ENCODE results near the gene DNAJC15. TPM values are rescaled to one million over a fixed set of nuclear protein-coding genes. Genes with fewer than 3 reads are reported as not detected.
"Not testable (repeated sequence)": the region's sequence is repeated elsewhere in the genome, so short reads cannot be mapped to it uniquely, and the experiment has no call there.

The DNAJC15 gene
- total and polyA plus RNA-seq, 11 donors, result 12.8 to 39.2 (median 25.9) TPM

- 81 to 87% (median 84%) methylated on average over 5 of the region's 5 CpGs for WGBS, 4 donors
- Histone ChIP-seq H3K4me3 (no peak overlapping the region), H3K9me3 (no peaks in the 10 kb centered on the region), H3K27me3 (no peaks in the 10 kb centered on the region), H3K36me3 (no peaks in the 10 kb centered on the region), H3K4me1 (peaks cover 0 to 67% (median 22%) of the 10 kb centered on the region in 12 donors), H3K27ac (peak overlapping the region in 6 of 12 donors; percentile 11 to 72 (median 56))
- intact Hi-C loops (cut with DNase I), result no loop called here
- no peak for TF ChIP-seq POLR2A (IDR thresholded peaks at IDR 0.05)
- TF ChIP-seq, protein P1, sequence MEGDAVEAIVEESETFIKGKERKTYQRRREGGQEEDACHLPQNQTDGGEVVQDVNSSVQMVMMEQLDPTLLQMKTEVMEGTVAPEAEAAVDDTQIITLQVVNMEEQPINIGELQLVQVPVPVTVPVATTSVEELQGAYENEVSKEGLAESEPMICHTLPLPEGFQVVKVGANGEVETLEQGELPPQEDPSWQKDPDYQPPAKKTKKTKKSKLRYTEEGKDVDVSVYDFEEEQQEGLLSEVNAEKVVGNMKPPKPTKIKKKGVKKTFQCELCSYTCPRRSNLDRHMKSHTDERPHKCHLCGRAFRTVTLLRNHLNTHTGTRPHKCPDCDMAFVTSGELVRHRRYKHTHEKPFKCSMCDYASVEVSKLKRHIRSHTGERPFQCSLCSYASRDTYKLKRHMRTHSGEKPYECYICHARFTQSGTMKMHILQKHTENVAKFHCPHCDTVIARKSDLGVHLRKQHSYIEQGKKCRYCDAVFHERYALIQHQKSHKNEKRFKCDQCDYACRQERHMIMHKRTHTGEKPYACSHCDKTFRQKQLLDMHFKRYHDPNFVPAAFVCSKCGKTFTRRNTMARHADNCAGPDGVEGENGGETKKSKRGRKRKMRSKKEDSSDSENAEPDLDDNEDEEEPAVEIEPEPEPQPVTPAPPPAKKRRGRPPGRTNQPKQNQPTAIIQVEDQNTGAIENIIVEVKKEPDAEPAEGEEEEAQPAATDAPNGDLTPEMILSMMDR (IDR thresholded peaks at IDR 0.05), result no peak
- DNase-seq (no peak), ATAC-seq (no peak)
These were observed 21.4 kb downstream of the DNAJC15 start for GRCh38 chr13:43044720-43045301.

DNA sequence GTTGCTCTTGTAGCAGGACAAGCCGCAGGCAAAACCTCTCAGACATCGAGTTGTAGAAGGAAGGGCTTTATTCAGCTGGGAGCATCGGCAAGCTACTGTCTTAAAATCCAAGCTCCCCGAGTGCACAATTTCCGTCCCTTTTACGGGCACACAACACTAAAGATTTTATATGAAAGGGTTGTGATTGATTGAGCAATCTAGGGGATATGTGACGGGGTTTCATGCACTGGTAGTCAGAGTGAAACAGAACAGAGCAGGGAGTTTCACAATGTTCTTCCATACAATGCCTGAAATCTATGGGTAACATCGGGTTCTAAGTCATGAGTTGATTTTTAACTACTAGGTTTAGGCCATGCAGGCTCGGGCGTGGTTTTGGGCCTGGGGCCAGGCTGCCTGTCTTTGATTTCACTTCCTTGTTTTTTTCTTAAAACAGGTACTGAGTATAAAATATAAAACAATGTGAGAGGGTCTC is 22.0 kb downstream of the DNAJC15 start:
- H3K9me3 ChIP-seq; H3K27me3 ChIP-seq; intact Hi-C loops (cut with DNase I); H3K36me3 ChIP-seq; ATAC-seq; H3K4me3 ChIP-seq: not testable (repeated sequence)
- WGBS, 4 donors, result 77 to 90% (median 81%) methylated on average over 10 of the region's 10 CpGs
- Histone ChIP-seq H3K4me1 (peaks cover 0 to 72% (median 22%) of the 10 kb centered on the region in 12 donors), H3K27ac (peak overlapping the region in 6 of 12 donors; percentile 11 to 72 (median 56))
- peak in 1 of 5 donors; percentile 42 for DNase-seq

DNA sequence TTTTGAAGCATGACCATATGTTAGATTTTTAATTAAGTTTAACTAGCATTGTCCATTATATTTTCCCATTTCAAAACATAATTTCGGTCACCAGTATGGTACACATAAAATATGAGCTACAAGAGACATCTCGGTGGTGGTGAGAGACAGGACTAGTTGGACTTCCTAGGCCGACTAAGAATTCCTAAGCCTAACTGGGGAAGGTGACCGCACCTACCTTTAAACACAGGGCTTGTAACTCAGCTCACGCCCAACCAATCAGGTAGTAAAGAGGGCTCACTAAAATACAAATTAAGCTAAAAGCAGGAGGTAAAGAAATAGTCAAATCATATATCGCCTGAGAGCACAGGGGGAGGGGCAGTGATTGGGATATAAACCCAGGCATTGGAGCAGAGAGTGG is 22.9 kb downstream of the DNAJC15 start:
- intact Hi-C loops (cut with DNase I), result no loop called here
- WGBS, 4 donors, result 95 to 98% (median 97%) methylated on average over 6 of the region's 6 CpGs
- no peak for ATAC-seq
- no peak overlapping the region for H3K4me3 ChIP-seq
- no peak for DNase-seq
- H3K9me3 ChIP-seq, result no peaks in the 10 kb centered on the region
- TF ChIP-seq, protein P1 (IDR thresholded peaks at IDR 0.05), result no peak
- no peak for TF ChIP-seq POLR2A (IDR thresholded peaks at IDR 0.05)
- no peak overlapping the region for H3K27ac ChIP-seq
- H3K4me1 ChIP-seq, result peaks cover 0 to 78% (median 22%) of the 10 kb centered on the region in 12 donors
- no peaks in the 10 kb centered on the region for H3K36me3 ChIP-seq
- H3K27me3 ChIP-seq, result no peaks in the 10 kb centered on the region

- WGBS, 4 donors, result 5 to 8% (median 7%) methylated on average over 13 of the region's 13 CpGs
- Histone ChIP-seq H3K9me3 (peaks cover 0 to 14% (median 0%) of the 10 kb centered on the region in 12 donors), H3K27me3 (no peaks in the 10 kb centered on the region), H3K4me1 (peaks cover 5 to 65% (median 43%) of the 10 kb centered on the region in 12 donors), H3K36me3 (no peaks in the 10 kb centered on the region), H3K27ac (peak overlapping the region; percentile 58 to 93 (median 85)), H3K4me3 (peak overlapping the region in 11 of 12 donors; percentile 25 to 63 (median 51))
- intact Hi-C loops (cut with DNase I), result loop anchor here in 1 of 10 donors (5.0 kb wide), 1 partner anchor 63 kb away; the partner anchor contains the start of gene EPSTI1
- peak; percentile 44 to 73 (median 70) for ATAC-seq
- TF ChIP-seq, protein P1 (IDR thresholded peaks at IDR 0.05), result no peak
- TF ChIP-seq POLR2A (IDR thresholded peaks at IDR 0.05), result no peak
- peak in 4 of 5 donors; percentile 34 to 52 (median 42) for DNase-seq
These were observed 31.7 kb downstream of the DNAJC15 start for GRCh38 chr13:43054803-43055802.

Data from heart left ventricle (tissue), 16 donors.